Uterus (tissue), 2 donors: ENCODE data around the gene ZSWIM6.
"Not testable (repeated sequence)": the region's sequence is repeated elsewhere in the genome, so short reads cannot be mapped to it uniquely, and the experiment has no call there.

ENCODE experiments used
- POLR2A ChIP-seq, 2 donors: fragments of 450-650 bp; IDR thresholded peaks; one replicate each; pipeline ENCODE4 v1.6.1; 2016; ENCODE audit warnings: antibody characterized with exemption in 2 of 2, mild to moderate bottlenecking in 1 of 2, moderate library complexity in 1 of 2
- TF ChIP-seq, protein P1 (sequence below), 4 experiments: fragments of 200-600 bp in 2 of 4; fragments of 450-650 bp in 2 of 4; sonication (generic) in 2 of 4; IDR thresholded peaks; one replicate each; pipeline ENCODE4 v1.5.1; 2016 to 2019; ENCODE audit warnings: antibody characterized with exemption in 4 of 4, mild to moderate bottlenecking in 2 of 4, moderate library complexity in 1 of 4

- not testable (repeated sequence) for TF ChIP-seq POLR2A (IDR thresholded peaks at IDR 0.05)
- TF ChIP-seq, protein P1, sequence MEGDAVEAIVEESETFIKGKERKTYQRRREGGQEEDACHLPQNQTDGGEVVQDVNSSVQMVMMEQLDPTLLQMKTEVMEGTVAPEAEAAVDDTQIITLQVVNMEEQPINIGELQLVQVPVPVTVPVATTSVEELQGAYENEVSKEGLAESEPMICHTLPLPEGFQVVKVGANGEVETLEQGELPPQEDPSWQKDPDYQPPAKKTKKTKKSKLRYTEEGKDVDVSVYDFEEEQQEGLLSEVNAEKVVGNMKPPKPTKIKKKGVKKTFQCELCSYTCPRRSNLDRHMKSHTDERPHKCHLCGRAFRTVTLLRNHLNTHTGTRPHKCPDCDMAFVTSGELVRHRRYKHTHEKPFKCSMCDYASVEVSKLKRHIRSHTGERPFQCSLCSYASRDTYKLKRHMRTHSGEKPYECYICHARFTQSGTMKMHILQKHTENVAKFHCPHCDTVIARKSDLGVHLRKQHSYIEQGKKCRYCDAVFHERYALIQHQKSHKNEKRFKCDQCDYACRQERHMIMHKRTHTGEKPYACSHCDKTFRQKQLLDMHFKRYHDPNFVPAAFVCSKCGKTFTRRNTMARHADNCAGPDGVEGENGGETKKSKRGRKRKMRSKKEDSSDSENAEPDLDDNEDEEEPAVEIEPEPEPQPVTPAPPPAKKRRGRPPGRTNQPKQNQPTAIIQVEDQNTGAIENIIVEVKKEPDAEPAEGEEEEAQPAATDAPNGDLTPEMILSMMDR (IDR thresholded peaks at IDR 0.05), result not testable (repeated sequence)
Observed at GRCh38 chr5:61406497-61406896, 74.4 kb downstream of the ZSWIM6 start.
